ENCODE data around the gene EYS. TPM values are rescaled to one million over a fixed set of nuclear protein-coding genes. Genes with fewer than 3 reads are reported as not detected.
"Not testable (repeated sequence)": the region's sequence is repeated elsewhere in the genome, so short reads cannot be mapped to it uniquely, and the experiment has no call there.

Gene EYS
- polyA plus RNA-seq, 1 experiment = not detected

DNA sequence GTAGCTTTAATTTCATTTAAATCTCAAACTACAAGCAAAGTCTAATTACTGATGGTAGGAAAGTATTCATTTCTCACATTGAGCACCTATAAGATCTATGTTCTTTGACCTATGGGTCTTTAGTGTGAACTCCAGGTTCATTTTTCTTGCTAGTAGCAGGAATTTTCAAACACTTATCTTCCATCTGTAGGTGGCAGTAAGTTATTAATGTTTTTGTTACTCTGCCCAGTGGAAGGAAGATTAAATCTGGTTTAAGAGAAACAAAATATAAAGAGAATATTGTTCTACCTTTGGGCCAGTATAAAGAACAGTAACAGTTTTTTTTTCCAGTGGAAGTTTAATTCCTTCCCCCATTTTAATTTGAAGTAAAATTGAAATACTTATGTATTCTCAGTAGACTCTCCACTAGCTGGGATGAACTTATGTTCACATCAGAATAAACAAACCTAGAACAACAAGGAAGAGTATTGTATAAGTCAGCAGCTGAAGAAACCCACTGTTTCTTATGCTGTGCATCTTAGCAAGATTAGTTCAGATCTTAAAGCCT is 1743.2 kb downstream of the EYS start:
- CTCF ChIA-PET = no interaction called here
- Histone ChIP-seq H3K27me3 (ENCODE audit: control insufficient read depth, insufficient read depth, low read length) (no peaks in the 10 kb centered on the region), H3K9me3 (ENCODE audit: control insufficient read depth, insufficient read depth, low read length) (no peaks in the 10 kb centered on the region), H3K27ac (ENCODE audit: low read depth, low read length) (no peak overlapping the region), H3K4me3 (ENCODE audit: low read depth, low read length) (no peak overlapping the region)
- POLR2A ChIA-PET = no interaction called here
- no peak for DNase-seq (ENCODE audit: low read depth, low spot score)
- TF ChIP-seq, protein P1, sequence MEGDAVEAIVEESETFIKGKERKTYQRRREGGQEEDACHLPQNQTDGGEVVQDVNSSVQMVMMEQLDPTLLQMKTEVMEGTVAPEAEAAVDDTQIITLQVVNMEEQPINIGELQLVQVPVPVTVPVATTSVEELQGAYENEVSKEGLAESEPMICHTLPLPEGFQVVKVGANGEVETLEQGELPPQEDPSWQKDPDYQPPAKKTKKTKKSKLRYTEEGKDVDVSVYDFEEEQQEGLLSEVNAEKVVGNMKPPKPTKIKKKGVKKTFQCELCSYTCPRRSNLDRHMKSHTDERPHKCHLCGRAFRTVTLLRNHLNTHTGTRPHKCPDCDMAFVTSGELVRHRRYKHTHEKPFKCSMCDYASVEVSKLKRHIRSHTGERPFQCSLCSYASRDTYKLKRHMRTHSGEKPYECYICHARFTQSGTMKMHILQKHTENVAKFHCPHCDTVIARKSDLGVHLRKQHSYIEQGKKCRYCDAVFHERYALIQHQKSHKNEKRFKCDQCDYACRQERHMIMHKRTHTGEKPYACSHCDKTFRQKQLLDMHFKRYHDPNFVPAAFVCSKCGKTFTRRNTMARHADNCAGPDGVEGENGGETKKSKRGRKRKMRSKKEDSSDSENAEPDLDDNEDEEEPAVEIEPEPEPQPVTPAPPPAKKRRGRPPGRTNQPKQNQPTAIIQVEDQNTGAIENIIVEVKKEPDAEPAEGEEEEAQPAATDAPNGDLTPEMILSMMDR (IDR thresholded peaks at IDR 0.05; ENCODE audit: low read depth, low read length) = no peak

DNA sequence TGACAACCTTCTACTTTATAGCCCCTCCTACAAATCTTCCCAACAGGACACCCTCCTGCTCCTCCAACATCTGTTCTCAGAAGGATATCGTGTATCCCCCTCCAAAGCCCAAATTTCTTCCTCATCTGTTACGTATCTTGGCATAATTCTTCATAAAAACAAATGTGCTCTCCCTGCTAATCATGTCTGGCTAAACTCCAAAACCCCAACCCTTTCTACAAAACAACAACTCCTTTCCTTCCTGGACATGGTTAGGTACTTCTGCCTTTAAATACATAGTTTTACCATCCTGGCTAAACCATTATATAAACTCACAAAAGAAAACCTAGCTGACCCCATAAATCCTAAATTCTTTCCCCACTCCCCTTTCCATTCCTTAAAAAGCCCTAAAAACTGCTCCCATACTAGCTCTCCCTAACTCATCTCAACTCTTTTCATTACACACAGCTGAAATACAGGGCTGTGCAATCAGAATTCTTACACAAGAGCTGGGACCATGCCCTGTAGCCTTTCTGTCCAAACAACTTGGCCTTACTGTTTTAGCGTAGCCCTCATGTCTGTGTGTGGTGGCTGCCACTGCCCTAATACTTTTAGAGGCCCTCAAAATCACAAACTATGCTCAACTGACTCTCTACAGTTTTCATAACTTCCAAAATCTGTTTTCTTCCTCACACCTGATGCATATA is 1753.5 kb downstream of the EYS start:
- CTCF ChIA-PET; H3K4me3 ChIP-seq (ENCODE audit: low read depth, low read length); DNase-seq (ENCODE audit: low read depth, low spot score); POLR2A ChIA-PET; H3K27me3 ChIP-seq (ENCODE audit: control insufficient read depth, insufficient read depth, low read length); H3K9me3 ChIP-seq (ENCODE audit: control insufficient read depth, insufficient read depth, low read length); H3K27ac ChIP-seq (ENCODE audit: low read depth, low read length): not testable (repeated sequence)

DNA sequence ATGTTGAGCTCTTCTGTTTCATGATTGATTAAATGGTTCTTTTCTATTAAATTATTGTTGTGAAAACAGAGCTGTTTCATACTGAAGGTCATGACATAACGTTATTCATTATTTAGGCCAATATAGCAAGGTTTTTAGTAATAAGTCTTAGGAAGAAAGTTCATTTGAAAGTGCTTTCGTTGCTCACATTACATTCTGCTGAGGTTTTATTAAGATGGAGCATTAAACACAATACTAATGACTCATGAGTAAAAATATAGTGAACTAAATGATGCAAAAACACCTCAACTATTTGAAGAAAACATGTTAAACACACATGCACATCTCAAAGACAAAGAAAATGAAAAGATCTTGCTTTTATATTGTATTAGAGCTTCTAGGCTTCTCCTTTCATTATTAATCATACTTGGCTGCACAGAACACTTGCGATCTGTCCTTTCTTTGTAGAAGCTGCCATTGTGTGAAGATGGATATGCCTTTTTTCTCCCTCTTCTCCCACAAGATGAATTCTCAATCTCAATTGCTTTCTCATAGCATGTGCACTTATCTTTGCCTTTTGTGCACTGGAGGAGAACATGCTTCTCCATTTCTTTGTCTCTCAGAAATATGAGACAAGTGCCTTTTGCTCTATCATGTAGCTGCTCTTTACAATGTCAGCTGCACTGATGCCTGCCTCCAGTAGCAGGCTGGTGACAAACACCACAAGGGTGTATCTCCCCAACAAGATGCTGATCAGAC is 1759.1 kb downstream of the EYS start:
- POLR2A ChIA-PET = no interaction called here
- H3K27ac ChIP-seq (ENCODE audit: low read depth, low read length) = no peak overlapping the region
- H3K4me3 ChIP-seq (ENCODE audit: low read depth, low read length) = no peak overlapping the region
- no peaks in the 10 kb centered on the region for H3K27me3 ChIP-seq (ENCODE audit: control insufficient read depth, insufficient read depth, low read length)
- TF ChIP-seq, protein P1 (IDR thresholded peaks at IDR 0.05; ENCODE audit: low read depth, low read length) = no peak
- no peak for DNase-seq (ENCODE audit: low read depth, low spot score)
- CTCF ChIA-PET = no interaction called here
- H3K9me3 ChIP-seq (ENCODE audit: control insufficient read depth, insufficient read depth, low read length) = no peaks in the 10 kb centered on the region

DNA sequence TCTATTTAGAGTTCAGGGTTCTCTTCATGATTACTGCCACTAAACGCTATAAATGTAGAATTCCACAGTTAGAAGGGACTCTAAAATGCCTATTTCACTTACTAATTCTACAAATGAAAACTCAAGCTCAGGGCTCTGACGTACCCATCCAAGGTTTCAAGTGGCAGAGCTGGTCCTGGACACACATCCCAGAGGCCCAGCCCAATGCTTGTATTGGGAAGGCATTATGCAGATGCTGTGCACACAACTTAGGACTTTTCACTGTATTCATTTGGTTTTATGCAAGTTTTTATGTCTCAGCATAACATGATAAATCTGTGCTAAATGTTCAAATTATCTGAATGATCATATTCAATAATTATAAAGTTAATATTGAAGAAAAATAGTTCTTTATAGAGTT is 1761.0 kb downstream of the EYS start:
- ChIA-PET POLR2A (no interaction called here), CTCF (no interaction called here)
- DNase-seq (ENCODE audit: low read depth, low spot score) = no peak
- no peaks in the 10 kb centered on the region for H3K9me3 ChIP-seq (ENCODE audit: control insufficient read depth, insufficient read depth, low read length)
- no peak overlapping the region for H3K27ac ChIP-seq (ENCODE audit: low read depth, low read length)
- TF ChIP-seq, protein P1 (IDR thresholded peaks at IDR 0.05; ENCODE audit: low read depth, low read length) = no peak
- no peaks in the 10 kb centered on the region for H3K27me3 ChIP-seq (ENCODE audit: control insufficient read depth, insufficient read depth, low read length)
- H3K4me3 ChIP-seq (ENCODE audit: low read depth, low read length) = no peak overlapping the region

DNA sequence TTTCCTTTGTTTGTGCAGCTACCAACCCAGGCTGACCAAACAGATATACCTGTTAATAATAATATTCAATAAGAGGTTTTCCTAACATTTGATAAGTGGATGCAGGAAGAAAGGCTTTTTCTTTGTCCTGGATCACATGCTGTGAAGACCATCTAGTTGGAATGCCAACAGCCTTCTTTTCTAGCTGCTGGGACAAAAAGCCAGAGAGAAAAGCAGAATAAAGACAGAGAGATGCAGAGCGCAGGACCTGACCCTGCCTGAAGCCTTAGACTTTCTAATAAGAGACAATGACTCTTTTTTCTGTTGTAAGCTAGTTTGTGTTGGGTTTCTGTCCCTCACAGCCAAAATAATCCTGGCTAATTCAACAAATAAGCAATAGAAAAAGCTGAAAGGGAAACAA is 1763.2 kb downstream of the EYS start:
- DNase-seq (ENCODE audit: low read depth, low spot score) = no peak
- no peaks in the 10 kb centered on the region for H3K9me3 ChIP-seq (ENCODE audit: control insufficient read depth, insufficient read depth, low read length)
- TF ChIP-seq, protein P1 (IDR thresholded peaks at IDR 0.05; ENCODE audit: low read depth, low read length) = no peak
- CTCF ChIA-PET = no interaction called here
- POLR2A ChIA-PET = no interaction called here
- H3K27ac ChIP-seq (ENCODE audit: low read depth, low read length) = no peak overlapping the region
- H3K4me3 ChIP-seq (ENCODE audit: low read depth, low read length) = no peak overlapping the region
- no peaks in the 10 kb centered on the region for H3K27me3 ChIP-seq (ENCODE audit: control insufficient read depth, insufficient read depth, low read length)

Data from AG04450 (cell line).